Measurements from ENCODE around the gene CCDC40.

DNA sequence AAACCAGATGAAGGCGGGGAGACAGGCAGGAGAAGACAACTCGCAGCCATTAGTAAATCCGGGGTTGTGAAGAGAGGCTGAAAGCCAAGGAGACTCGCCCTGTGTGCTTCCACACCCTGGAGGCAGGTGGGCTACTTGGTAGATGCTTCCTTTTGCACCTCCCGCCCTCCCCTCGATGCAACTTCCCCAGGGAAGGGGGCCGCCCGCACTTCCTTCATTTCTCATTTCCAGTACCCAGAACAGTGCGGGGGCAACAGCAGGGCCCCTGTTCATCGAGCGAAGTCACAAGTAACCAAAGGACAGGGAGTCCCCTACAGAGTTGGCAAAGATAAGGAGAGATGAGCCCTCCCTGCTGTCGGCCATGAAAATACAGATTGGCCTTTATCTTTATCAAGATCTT is 25.0 kb downstream of the CCDC40 start:
- TF ChIP-seq, protein P1, sequence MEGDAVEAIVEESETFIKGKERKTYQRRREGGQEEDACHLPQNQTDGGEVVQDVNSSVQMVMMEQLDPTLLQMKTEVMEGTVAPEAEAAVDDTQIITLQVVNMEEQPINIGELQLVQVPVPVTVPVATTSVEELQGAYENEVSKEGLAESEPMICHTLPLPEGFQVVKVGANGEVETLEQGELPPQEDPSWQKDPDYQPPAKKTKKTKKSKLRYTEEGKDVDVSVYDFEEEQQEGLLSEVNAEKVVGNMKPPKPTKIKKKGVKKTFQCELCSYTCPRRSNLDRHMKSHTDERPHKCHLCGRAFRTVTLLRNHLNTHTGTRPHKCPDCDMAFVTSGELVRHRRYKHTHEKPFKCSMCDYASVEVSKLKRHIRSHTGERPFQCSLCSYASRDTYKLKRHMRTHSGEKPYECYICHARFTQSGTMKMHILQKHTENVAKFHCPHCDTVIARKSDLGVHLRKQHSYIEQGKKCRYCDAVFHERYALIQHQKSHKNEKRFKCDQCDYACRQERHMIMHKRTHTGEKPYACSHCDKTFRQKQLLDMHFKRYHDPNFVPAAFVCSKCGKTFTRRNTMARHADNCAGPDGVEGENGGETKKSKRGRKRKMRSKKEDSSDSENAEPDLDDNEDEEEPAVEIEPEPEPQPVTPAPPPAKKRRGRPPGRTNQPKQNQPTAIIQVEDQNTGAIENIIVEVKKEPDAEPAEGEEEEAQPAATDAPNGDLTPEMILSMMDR (conservative IDR thresholded peaks at IDR 0.05) = no peak
- no peak for TF ChIP-seq EZH2 (IDR thresholded peaks at IDR 0.05; ENCODE audit: low read depth)
